ENCODE measurements around the gene C18orf32. TPM values are rescaled to one million over a fixed set of nuclear protein-coding genes. Genes with fewer than 3 reads are reported as not detected.

The C18orf32 gene
- total and polyA plus RNA-seq, 2 experiments from 2014 or later: 77.9 to 105 TPM

DNA sequence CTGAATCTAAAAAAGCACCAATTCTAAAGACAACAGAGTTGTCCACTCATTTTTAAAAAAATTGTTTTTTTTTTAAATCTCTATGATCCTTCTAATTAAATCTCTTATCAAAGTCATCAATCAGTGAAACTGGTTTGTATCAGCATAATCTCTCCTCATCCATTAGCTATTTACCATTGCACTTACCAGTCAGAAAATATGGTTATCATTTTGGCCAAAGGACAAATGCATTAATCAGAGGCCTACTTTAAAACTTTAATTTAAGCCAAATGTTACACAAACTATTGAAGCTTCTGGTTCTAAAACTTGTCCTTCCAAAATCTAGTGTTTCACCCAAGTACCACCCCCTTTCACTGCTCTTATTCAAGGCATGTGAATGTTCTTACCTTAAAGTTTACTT lies 3.8 kb downstream of the C18orf32 start:
- Histone ChIP-seq H4K20me1 (ENCODE audit: insufficient read depth, poor library complexity, severe bottlenecking) (peaks cover 6% of the 10 kb centered on the region), H3K27me3 (no peaks in the 10 kb centered on the region), H3K4me2 (no peak overlapping the region), H3K4me1 (ENCODE audit: insufficient read depth) (peaks cover 21% of the 10 kb centered on the region), H3K36me3 (replicated peaks; ENCODE audit: insufficient read depth, low read depth) (no peaks in the 10 kb centered on the region), H3K9me2 (replicated peaks; ENCODE audit: insufficient read depth) (no peaks in the 10 kb centered on the region), H3K27ac (no peak overlapping the region), H3K4me3 (no peak overlapping the region), H3K79me2 (peaks cover 36% of the 10 kb centered on the region), H3K9me3 (ENCODE audit: low read depth) (no peaks in the 10 kb centered on the region), H2AFZ (no peak overlapping the region)
- TF ChIP-seq, protein P1, sequence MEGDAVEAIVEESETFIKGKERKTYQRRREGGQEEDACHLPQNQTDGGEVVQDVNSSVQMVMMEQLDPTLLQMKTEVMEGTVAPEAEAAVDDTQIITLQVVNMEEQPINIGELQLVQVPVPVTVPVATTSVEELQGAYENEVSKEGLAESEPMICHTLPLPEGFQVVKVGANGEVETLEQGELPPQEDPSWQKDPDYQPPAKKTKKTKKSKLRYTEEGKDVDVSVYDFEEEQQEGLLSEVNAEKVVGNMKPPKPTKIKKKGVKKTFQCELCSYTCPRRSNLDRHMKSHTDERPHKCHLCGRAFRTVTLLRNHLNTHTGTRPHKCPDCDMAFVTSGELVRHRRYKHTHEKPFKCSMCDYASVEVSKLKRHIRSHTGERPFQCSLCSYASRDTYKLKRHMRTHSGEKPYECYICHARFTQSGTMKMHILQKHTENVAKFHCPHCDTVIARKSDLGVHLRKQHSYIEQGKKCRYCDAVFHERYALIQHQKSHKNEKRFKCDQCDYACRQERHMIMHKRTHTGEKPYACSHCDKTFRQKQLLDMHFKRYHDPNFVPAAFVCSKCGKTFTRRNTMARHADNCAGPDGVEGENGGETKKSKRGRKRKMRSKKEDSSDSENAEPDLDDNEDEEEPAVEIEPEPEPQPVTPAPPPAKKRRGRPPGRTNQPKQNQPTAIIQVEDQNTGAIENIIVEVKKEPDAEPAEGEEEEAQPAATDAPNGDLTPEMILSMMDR (IDR thresholded peaks at IDR 0.05; ENCODE audit: poor library complexity): no peak
- TF ChIP-seq EZH2phosphoT487 (IDR thresholded peaks at IDR 0.05; ENCODE audit: low read depth, severe bottlenecking, unreplicated experiment) (no peak), EZH2 (IDR thresholded peaks at IDR 0.05; ENCODE audit: borderline replicate concordance) (no peak)
- DNase-seq (ENCODE audit: low spot score): no peak

DNA sequence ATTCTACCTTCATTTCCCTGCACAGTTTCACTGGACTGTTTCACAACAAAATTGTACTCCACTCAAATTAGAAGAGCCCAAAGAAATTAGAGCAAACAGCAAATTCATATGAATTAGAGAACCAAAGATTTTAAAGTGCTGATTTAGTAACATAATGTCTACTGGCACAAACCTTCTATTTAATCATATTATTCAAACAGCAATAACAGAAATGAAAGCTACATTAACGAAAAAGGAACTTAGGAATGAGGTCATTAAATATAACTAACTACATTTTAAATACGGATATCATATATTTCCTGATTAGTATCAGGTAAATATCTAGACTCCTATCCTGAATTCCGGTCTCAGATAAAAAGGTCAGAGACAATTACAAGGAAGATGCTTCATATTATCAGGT lies 5.1 kb downstream of the C18orf32 start:
- Histone ChIP-seq H3K27me3 (no peaks in the 10 kb centered on the region), H3K79me2 (peaks cover 36% of the 10 kb centered on the region), H3K36me3 (replicated peaks; ENCODE audit: insufficient read depth, low read depth) (no peaks in the 10 kb centered on the region), H4K20me1 (ENCODE audit: insufficient read depth, poor library complexity, severe bottlenecking) (peaks cover 6% of the 10 kb centered on the region), H3K4me1 (ENCODE audit: insufficient read depth) (peaks cover 12% of the 10 kb centered on the region), H3K4me3 (no peak overlapping the region), H3K9me2 (replicated peaks; ENCODE audit: insufficient read depth) (no peaks in the 10 kb centered on the region), H3K4me2 (no peak overlapping the region), H3K27ac (no peak overlapping the region), H2AFZ (no peak overlapping the region), H3K9me3 (ENCODE audit: low read depth) (no peaks in the 10 kb centered on the region)
- 97% methylated on average over 3 of the region's 3 CpGs for WGBS (ENCODE audit: low lambda C conversion rate, missing lambda C conversion rate)
- DNase-seq (ENCODE audit: low spot score): no peak
- TF ChIP-seq, protein P1 (IDR thresholded peaks at IDR 0.05; ENCODE audit: poor library complexity): no peak
- no peak for TF ChIP-seq EZH2phosphoT487 (IDR thresholded peaks at IDR 0.05; ENCODE audit: low read depth, severe bottlenecking, unreplicated experiment)
- no peak for TF ChIP-seq EZH2 (IDR thresholded peaks at IDR 0.05; ENCODE audit: borderline replicate concordance)

- H2AFZ ChIP-seq: no peak overlapping the region
- H3K27me3 ChIP-seq: no peaks in the 10 kb centered on the region
- no peak for DNase-seq (ENCODE audit: low spot score)
- H3K4me2 ChIP-seq: no peak overlapping the region
- peaks cover 35% of the 10 kb centered on the region for H3K79me2 ChIP-seq
- TF ChIP-seq EZH2 (IDR thresholded peaks at IDR 0.05; ENCODE audit: borderline replicate concordance) (no peak), EZH2phosphoT487 (IDR thresholded peaks at IDR 0.05; ENCODE audit: low read depth, severe bottlenecking, unreplicated experiment) (no peak)
- TF ChIP-seq, protein P1 (IDR thresholded peaks at IDR 0.05; ENCODE audit: poor library complexity): no peak
- peaks cover 12% of the 10 kb centered on the region for H3K4me1 ChIP-seq (ENCODE audit: insufficient read depth)
- H3K36me3 ChIP-seq (replicated peaks; ENCODE audit: insufficient read depth, low read depth): no peaks in the 10 kb centered on the region
- no peak overlapping the region for H3K4me3 ChIP-seq
- H4K20me1 ChIP-seq (ENCODE audit: insufficient read depth, poor library complexity, severe bottlenecking): peaks cover 6% of the 10 kb centered on the region
- H3K27ac ChIP-seq: no peak overlapping the region
- H3K9me2 ChIP-seq (replicated peaks; ENCODE audit: insufficient read depth): no peaks in the 10 kb centered on the region
- no peaks in the 10 kb centered on the region for H3K9me3 ChIP-seq (ENCODE audit: low read depth)
- 96% methylated on average over 4 of the region's 4 CpGs for WGBS (ENCODE audit: low lambda C conversion rate, missing lambda C conversion rate)
Observed at GRCh38 chr18:49481317-49481716, 5.7 kb downstream of the C18orf32 start.
